Measurements from ENCODE around the gene PRPF40B.

DNA sequence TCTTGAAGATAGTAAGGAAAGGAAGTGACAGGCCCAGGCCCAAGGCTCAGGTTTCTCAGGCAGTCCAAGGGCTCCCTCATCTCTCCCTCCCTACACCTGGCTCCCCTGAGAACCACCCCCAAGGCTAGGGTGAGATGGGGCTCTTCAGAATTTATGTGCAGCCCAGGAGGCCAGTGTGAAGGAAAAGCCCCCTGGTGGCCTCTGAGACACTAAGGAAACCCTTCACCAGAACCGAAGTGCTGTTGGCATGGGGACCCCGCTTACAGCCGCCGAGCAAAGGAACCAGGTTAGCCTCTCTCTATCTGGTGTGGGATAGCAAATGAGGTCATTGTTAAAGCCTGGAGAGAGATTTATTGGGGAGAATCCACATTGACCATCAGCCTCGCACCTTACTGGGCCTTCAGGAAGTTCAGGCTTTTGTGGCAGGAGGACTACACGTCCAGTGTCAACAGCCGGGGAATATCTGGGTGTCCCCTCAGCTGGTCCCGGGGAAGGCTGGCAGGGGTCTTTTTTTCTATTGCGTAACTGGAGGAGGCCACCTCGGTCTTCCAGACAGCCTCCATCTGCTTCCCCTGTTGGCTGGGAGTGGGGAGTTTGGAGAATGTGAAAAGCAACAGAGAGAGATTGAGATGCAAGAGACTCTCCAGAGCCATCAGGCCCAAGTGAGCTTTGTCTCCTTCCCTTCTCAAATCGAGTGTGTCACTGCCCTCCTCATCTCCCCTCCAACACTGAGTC is 36.0 kb upstream of the PRPF40B start:
- TF ChIP-seq, protein P1, sequence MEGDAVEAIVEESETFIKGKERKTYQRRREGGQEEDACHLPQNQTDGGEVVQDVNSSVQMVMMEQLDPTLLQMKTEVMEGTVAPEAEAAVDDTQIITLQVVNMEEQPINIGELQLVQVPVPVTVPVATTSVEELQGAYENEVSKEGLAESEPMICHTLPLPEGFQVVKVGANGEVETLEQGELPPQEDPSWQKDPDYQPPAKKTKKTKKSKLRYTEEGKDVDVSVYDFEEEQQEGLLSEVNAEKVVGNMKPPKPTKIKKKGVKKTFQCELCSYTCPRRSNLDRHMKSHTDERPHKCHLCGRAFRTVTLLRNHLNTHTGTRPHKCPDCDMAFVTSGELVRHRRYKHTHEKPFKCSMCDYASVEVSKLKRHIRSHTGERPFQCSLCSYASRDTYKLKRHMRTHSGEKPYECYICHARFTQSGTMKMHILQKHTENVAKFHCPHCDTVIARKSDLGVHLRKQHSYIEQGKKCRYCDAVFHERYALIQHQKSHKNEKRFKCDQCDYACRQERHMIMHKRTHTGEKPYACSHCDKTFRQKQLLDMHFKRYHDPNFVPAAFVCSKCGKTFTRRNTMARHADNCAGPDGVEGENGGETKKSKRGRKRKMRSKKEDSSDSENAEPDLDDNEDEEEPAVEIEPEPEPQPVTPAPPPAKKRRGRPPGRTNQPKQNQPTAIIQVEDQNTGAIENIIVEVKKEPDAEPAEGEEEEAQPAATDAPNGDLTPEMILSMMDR (IDR thresholded peaks at IDR 0.05), result peak; percentile 7
- no peak for TF ChIP-seq EZH2 (IDR thresholded peaks at IDR 0.05)

All from neural progenitor cell (in vitro differentiated cells).